ENCODE results near the gene PREX1.

The PREX1 gene

GRCh38 chr20:48581167-48581566, 246.6 kb downstream of the PREX1 start:
- no peak overlapping the region for H3K27ac Mint-ChIP-seq
- H3K4me1 Mint-ChIP-seq = no peaks in the 10 kb centered on the region
- H3K9me3 Mint-ChIP-seq = peaks cover 4% of the 10 kb centered on the region
- no peak overlapping the region for H3K4me3 Mint-ChIP-seq
- no peaks in the 10 kb centered on the region for H3K36me3 Mint-ChIP-seq
- H3K27me3 Mint-ChIP-seq = peaks cover 60% of the 10 kb centered on the region
- ATAC-seq = no peak

- no peaks in the 10 kb centered on the region for H3K36me3 Mint-ChIP-seq
- no peaks in the 10 kb centered on the region for H3K4me1 Mint-ChIP-seq
- no peak overlapping the region for H3K27ac Mint-ChIP-seq
- H3K4me3 Mint-ChIP-seq = no peak overlapping the region
- no peak for ATAC-seq
- no peaks in the 10 kb centered on the region for H3K9me3 Mint-ChIP-seq
- H3K27me3 Mint-ChIP-seq = peaks cover 55% of the 10 kb centered on the region
Observed at GRCh38 chr20:48578397-48579098, 249.3 kb downstream of the PREX1 start.

- Mint-ChIP-seq H3K4me3 (no peak overlapping the region), H3K36me3 (no peaks in the 10 kb centered on the region), H3K27ac (no peak overlapping the region), H3K9me3 (no peaks in the 10 kb centered on the region), H3K27me3 (peaks cover 45% of the 10 kb centered on the region), H3K4me1 (no peaks in the 10 kb centered on the region)
- ATAC-seq = no peak
Observed at GRCh38 chr20:48577557-48577956, 250.2 kb downstream of the PREX1 start.

- Mint-ChIP-seq H3K9me3 (no peaks in the 10 kb centered on the region), H3K27ac (no peak overlapping the region)
Observed at GRCh38 chr20:48574383-48574782, 253.4 kb downstream of the PREX1 start.

More at GRCh38 chr20:48574383-48574782, 253.4 kb downstream of the PREX1 start:
- no peak for ATAC-seq
- no peaks in the 10 kb centered on the region for H3K4me1 Mint-ChIP-seq
- no peak overlapping the region for H3K4me3 Mint-ChIP-seq
- no peaks in the 10 kb centered on the region for H3K36me3 Mint-ChIP-seq
- H3K27me3 Mint-ChIP-seq = peaks cover 38% of the 10 kb centered on the region

All from stimulated activated memory B cell treated with anti-CD40 and anti-IgM and Interleukin-4, amounts not matched to agents 10 μg/mL and 1 μg/mL and 100 μg/mL, for 72 hours (primary cell).